PC-3 (cell line): ENCODE measurements around the gene INO80B. TPM values are rescaled to one million over a fixed set of nuclear protein-coding genes. Genes with fewer than 3 reads are reported as not detected.
"Not testable (repeated sequence)": the region's sequence is repeated elsewhere in the genome, so short reads cannot be mapped to it uniquely, and the experiment has no call there.

Source experiments
- ATAC-seq: fragments of 200-7000 bp; cut with Tn5 transposase; 2 replicates; pipeline ENCODE4 v1.9.1; 2020; ENCODE audit warnings: mild to moderate bottlenecking, moderate library complexity
- BruUV-seq: library from RNA; stranded (reverse); fragments of 400-500 nt; replicated peaks from 2 replicates; lab custom pipeline; 2021; lab: Mats Ljungman, UMichigan
- CTCF ChIA-PET: fragments of 300-600 bp; sonication (Branson Sonifier 250); formaldehyde crosslinking; loops from one replicate; lab custom pipeline; 2022; ENCODE audit warnings: antibody characterized with exemption; lab: Charles Lee
- POLR2A ChIA-PET: fragments of 300-600 bp; sonication (Branson Sonifier 250); formaldehyde crosslinking; loops from one replicate; lab custom pipeline; 2022; ENCODE audit warnings: antibody characterized with exemption; ENCODE audit not compliant: unreplicated experiment; lab: Charles Lee
- DNase-seq: peaks from one replicate; pipeline ENCODE4 v3.0.0-alpha.2; 2015
- H2AFZ ChIP-seq: fragments of 300-600 bp; sonication (generic); 2 replicates; pipeline ENCODE4 v1.6.0; 2016; ENCODE audit warnings: antibody characterized with exemption, low read length
- H3F3A ChIP-seq: fragments of 300-600 bp; sonication (generic); one replicate; pipeline ENCODE4 v1.6.0; 2017; ENCODE audit warnings: antibody characterized with exemption, low read length, control low read depth, mild to moderate bottlenecking; ENCODE audit not compliant: unreplicated experiment
- H3K27ac ChIP-seq: fragments of 300-600 bp; sonication (generic); 2 replicates; pipeline ENCODE4 v1.5.1; 2016; ENCODE audit warnings: mild to moderate bottlenecking, low read length
- H3K27me3 ChIP-seq: fragments of 300-600 bp; sonication (generic); 2 replicates; pipeline ENCODE4 v1.6.1; 2016; ENCODE audit warnings: low read length, mixed read lengths
- H3K36me3 ChIP-seq: fragments of 300-600 bp; sonication (generic); 2 replicates; pipeline ENCODE4 v1.6.1; 2016; ENCODE audit warnings: low read depth, mixed run types, low read length, mixed read lengths
- H3K4me1 ChIP-seq: fragments of 300-600 bp; sonication (generic); 2 replicates; pipeline ENCODE4 v1.5.1; 2016; ENCODE audit warnings: low read length; ENCODE audit not compliant: insufficient read depth
- H3K4me2 ChIP-seq: fragments of 300-600 bp; sonication (generic); 2 replicates; pipeline ENCODE4 v1.6.0; 2016; ENCODE audit warnings: low read length
- H3K4me3 ChIP-seq: fragments of 300-600 bp; sonication (generic); 2 replicates; pipeline ENCODE4 v1.5.1; 2016; ENCODE audit warnings: mild to moderate bottlenecking, low read length, mixed read lengths
- H3K79me2 ChIP-seq: fragments of 300-600 bp; sonication (generic); 2 replicates; pipeline ENCODE4 v1.6.1; 2017; ENCODE audit warnings: low read length, mixed read lengths
- H3K9ac ChIP-seq: fragments of 300-600 bp; sonication (generic); 2 replicates; pipeline ENCODE4 v1.6.0; 2016; ENCODE audit warnings: mild to moderate bottlenecking, low read length
- H3K9me2 ChIP-seq: fragments of 300-600 bp; sonication (generic); replicated peaks from 2 replicates; pipeline ENCODE4 v1.6.1; 2016; ENCODE audit warnings: mixed run types, low read length, mixed read lengths
- H3K9me3 ChIP-seq: fragments of 300-600 bp; sonication (generic); 2 replicates; pipeline ENCODE4 v1.6.1; 2016; ENCODE audit warnings: low read length, mixed read lengths
- H4K20me1 ChIP-seq: fragments of 300-600 bp; sonication (generic); 2 replicates; pipeline ENCODE4 v1.6.1; 2016; ENCODE audit warnings: low read length, mixed read lengths
- CTCF ChIP-seq: fragments of 300-600 bp; sonication (generic); conservative IDR thresholded peaks from 2 replicates; pipeline ENCODE4 v1.5.1; 2017; ENCODE audit warnings: antibody characterized with exemption, low read depth, mild to moderate bottlenecking, low read length
- EZH2 ChIP-seq: fragments of 300-600 bp; sonication (generic); IDR thresholded peaks from one replicate; pipeline ENCODE4 v1.6.1; 2017; ENCODE audit warnings: antibody characterized with exemption, mild to moderate bottlenecking, low read length; ENCODE audit not compliant: unreplicated experiment
- EZH2phosphoT487 ChIP-seq: fragments of 300-600 bp; sonication (generic); IDR thresholded peaks from 2 replicates; pipeline ENCODE4 v1.6.1; 2018; ENCODE audit warnings: mild to moderate bottlenecking, antibody characterized with exemption, low read length, borderline replicate concordance
- intact Hi-C: fragments of 100-400 bp; cut with micrococcal nuclease; formaldehyde crosslinking; loops from 2 replicates; pipeline ENCODE4 v1.9.0; 2023
- total RNA-seq: library from RNA; depleted of rRNA; stranded (reverse); fragments of >200 nt; gene quantifications from 2 replicates; pipeline ENCODE4 v1.2.3, GENCODE V29; 2014

The INO80B gene
- total RNA-seq, 1 experiment from 2014 or later: 26.2 TPM

GRCh38 chr2:74458938-74459363, 4.1 kb downstream of the INO80B start:
- peaks cover 27% of the 10 kb centered on the region for H3K4me1 ChIP-seq
- BruUV-seq: no TSS peak
- H4K20me1 ChIP-seq: no peaks in the 10 kb centered on the region
- no peaks in the 10 kb centered on the region for H3K27me3 ChIP-seq
- peak overlapping the region; percentile 84 for H3K9ac ChIP-seq
- peaks cover 40% of the 10 kb centered on the region for H3K79me2 ChIP-seq
- H2AFZ ChIP-seq: 0 out of 2 replicates have a peak overlapping the region, but pooled peaks have one; percentile 53
- peak overlapping the region; percentile 24; the same call in 1 of the 2 replicates for H3K27ac ChIP-seq
- ChIA-PET CTCF (no interaction called here), POLR2A (interaction anchor here (1.1 kb wide), 1 partner anchor 19 kb away, joined by 4 read pairs; no protein-coding TSS in a partner anchor)
- DNase-seq (no peak), ATAC-seq (no peak)
- peaks cover 5% of the 10 kb centered on the region; the same call in 1 of the 2 replicates for H3K36me3 ChIP-seq
- no peaks in the 10 kb centered on the region for H3K9me3 ChIP-seq
- intact Hi-C loops: loop anchor here (1.0 to 5.0 kb wide), 3 partner anchors 24 to 262 kb away; partner anchors contain the start of genes AUP1, HTRA2, MTHFD2 and TTC31
- no peaks in the 10 kb centered on the region for H3K9me2 ChIP-seq
- H3K4me3 ChIP-seq: peak overlapping the region; percentile 100
- no peaks in the 10 kb centered on the region for H3F3A ChIP-seq
- TF ChIP-seq EZH2 (no peak), CTCF (no peak), EZH2phosphoT487 (no peak)
- peak overlapping the region; percentile 100 for H3K4me2 ChIP-seq

- Histone ChIP-seq H3K4me2 (peak overlapping the region; percentile 100), H3K4me1 (peaks cover 28% of the 10 kb centered on the region), H3K79me2 (peaks cover 47% of the 10 kb centered on the region), H3K4me3 (peak overlapping the region; percentile 100)
- intact Hi-C loops: loop anchor here (5.0 kb wide), 1 partner anchor 262 kb away; the partner anchor contains the start of gene MTHFD2
- H3K27me3 ChIP-seq, H3K9me2 ChIP-seq, H4K20me1 ChIP-seq, ATAC-seq, BruUV-seq, CTCF ChIA-PET, H3F3A ChIP-seq, H3K9ac ChIP-seq, H3K36me3 ChIP-seq, POLR2A ChIA-PET, DNase-seq, H2AFZ ChIP-seq, H3K9me3 ChIP-seq, H3K27ac ChIP-seq: not testable (repeated sequence)
Measured at GRCh38 chr2:74459503-74460118, 4.7 kb downstream of the INO80B start.

- H3K27ac ChIP-seq, CTCF ChIA-PET, H3K9me2 ChIP-seq, H3K9ac ChIP-seq, H3K27me3 ChIP-seq, intact Hi-C loops, POLR2A ChIA-PET, DNase-seq, H3F3A ChIP-seq, H3K4me3 ChIP-seq, H4K20me1 ChIP-seq, H2AFZ ChIP-seq, H3K36me3 ChIP-seq, BruUV-seq, ATAC-seq, H3K9me3 ChIP-seq: not testable (repeated sequence)
- 0 out of 2 replicates have a peak overlapping the region, but pooled peaks have one; percentile 100 for H3K4me2 ChIP-seq
- peaks cover 50% of the 10 kb centered on the region for H3K79me2 ChIP-seq
- H3K4me1 ChIP-seq: peaks cover 28% of the 10 kb centered on the region
Measured at GRCh38 chr2:74460187-74460586, 5.3 kb downstream of the INO80B start.
